ENCODE data around the gene RRP9.

DNA sequence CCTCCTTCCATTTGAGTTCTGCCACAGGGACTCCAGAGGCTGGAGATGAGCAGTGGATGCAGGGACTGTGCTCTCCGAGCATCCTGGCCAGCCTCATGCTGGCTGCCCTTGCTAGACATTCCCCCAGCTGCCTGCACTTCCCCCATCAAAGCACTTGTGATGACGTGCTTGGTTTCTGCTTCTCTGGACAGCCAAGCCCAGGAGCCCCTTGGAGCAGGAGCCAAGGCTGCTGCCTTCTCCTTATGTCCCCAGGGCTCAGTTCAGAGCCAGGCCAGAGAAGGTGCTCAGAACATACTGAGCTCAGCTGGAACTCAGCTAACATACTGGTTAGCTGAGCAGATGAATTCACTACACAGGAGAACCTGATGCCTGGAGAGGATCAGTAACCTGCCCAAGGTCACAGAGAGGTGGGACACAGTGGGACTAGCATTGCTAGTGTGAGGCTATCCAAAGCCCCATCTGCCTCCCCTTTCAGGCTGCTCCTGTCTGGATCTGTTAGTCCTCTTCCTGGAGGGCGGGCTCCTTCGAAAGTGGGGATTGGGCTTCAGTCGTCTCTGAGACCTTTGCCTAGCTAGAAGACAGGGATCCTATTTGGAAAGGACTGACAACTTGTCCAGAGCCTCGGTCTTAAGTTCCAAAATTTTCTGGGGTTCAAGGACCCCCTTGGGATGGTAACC is 21.3 kb upstream of the RRP9 start:
- TF ChIP-seq, protein P1, sequence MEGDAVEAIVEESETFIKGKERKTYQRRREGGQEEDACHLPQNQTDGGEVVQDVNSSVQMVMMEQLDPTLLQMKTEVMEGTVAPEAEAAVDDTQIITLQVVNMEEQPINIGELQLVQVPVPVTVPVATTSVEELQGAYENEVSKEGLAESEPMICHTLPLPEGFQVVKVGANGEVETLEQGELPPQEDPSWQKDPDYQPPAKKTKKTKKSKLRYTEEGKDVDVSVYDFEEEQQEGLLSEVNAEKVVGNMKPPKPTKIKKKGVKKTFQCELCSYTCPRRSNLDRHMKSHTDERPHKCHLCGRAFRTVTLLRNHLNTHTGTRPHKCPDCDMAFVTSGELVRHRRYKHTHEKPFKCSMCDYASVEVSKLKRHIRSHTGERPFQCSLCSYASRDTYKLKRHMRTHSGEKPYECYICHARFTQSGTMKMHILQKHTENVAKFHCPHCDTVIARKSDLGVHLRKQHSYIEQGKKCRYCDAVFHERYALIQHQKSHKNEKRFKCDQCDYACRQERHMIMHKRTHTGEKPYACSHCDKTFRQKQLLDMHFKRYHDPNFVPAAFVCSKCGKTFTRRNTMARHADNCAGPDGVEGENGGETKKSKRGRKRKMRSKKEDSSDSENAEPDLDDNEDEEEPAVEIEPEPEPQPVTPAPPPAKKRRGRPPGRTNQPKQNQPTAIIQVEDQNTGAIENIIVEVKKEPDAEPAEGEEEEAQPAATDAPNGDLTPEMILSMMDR (IDR thresholded peaks at IDR 0.05) = no peak
- no peak for TF ChIP-seq EP300 (IDR thresholded peaks at IDR 0.05; ENCODE audit: low read depth)
